ENCODE measurements around the gene NRDC.
A peak's percentile ranks its signal among the peaks of the same experiment; 100 is the strongest.
"Not testable (repeated sequence)": the region's sequence is repeated elsewhere in the genome, so short reads cannot be mapped to it uniquely, and the experiment has no call there.

The NRDC gene

DNA sequence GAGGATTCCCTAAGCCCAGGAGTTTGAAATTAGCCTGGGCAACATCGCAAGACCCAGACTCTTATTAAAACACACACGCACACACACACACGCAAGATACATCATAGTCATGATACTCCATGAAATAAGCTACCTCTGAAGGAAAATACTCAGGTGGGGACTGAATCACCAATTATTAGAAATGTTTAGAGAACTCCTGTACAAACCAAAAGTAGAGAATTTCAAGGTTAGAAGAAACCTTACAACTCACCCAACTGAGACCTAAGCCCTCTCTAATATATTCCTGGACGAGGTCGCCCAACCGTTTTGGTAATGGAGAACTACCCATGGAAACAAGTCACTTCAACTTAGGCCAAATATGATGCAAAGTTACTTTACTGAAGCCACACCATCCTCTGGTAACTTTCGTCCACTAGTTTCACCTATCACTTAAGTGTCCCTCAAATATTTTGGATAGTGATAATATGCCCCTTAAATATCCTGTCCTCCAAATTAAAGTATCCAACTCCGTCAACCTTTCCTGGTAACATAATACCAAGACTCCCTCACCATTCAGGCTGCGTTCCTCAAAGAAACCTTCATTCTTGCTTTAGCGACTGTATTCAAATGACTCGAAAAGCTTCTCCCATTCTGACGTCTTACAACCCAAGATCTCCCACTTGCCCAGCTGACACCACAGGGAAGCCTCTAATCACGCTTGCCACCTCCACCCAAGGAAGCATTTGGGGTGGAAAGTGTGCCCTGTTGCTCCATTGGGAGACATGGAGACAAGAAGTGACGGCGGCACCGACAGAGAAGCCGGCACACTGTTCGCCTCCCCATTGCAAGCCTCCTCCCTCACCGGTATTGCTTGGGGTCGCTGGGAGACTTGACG, 856 bp downstream of the NRDC start:
- DNase-seq, result peak; percentile 66

DNA sequence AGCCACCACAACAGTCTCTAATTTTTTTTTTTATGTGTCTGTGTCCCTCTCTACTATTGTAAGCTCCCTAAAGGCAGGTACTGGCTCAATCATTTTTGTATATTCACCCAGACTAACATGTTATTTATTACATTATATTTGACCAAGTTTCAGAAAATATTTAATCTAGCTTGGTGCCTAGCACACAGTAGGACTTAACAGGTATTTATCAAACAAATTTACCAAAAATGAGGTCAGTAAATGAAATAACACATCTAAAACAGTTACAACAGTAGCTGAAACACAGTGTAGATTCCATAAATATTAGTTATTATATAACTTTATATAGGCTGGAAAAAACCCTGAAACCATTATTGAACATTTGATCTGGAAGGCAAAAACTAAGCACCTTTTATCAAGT, 2.7 kb downstream of the NRDC start:
- no peak for DNase-seq

DNA sequence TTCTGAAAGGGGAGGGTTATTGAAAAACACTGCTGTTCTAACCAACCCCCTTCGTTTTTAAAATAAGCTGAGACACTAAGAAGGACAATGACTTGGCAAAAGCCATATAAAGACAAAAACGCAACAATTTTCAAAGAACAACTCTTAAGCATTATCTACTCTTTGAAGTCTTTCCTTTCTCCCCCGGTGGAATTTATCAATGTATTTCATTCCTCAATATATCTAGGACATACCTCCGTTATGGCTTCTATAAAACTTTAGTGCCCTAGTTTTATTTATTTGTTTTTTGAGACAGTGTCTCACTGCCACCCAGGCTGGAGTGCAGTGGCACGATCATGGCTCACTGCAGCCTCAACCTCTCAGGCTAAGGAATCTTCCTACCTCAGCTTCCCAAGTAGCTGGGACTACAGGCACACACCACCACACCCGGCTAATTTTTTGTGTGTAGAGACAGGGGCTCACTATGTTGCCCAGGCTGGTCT, 3.2 kb downstream of the NRDC start:
- no peak for DNase-seq

DNA sequence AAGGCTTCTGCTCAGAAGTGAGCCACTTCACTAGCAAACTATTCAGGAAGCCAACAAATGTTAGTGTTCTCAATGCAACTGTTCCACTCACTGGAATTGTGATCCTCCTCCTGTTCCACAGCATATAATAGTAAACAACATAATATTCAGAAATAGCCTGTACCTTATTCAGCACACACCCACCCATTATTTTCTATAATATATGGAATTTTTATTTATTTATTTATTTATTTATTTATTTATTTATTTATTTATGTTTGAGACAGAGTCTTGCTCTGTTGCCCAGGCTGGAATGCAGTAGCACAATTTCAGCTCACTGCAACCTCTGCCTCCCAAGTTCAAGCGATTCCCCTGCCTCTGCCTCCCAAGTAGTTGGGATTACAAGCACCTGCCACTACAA, 5.3 kb downstream of the NRDC start:
- DNase-seq, result not testable (repeated sequence)

DNA sequence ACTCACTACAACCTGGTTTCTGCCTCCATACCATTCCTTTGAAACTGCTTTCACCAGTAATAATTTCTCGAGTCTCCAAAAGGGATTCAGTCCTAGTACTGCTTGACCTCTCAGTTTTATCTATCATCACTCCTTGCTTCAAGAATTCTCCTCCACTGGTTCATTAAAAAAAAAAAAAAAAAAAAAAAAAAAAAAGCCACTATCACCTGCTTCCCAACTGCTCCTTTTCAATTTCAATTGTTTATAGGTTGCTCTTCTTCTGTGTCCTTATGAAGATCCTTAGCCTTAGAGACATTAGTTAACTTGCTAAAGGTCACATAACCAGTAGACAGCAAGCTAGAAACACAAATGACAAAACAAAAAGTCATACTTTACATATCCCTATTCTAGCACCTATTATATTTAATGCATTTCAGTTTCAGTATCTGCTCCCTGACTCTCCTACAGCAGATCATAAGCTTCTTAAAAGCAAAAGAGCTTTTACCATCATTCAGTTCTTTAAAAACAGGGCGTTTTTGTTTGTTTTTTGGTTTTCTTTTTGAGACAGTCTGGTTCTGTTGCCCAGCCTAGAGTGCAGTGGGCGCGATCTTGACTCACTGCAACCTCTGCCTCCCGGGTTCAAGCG, 7.1 kb downstream of the NRDC start:
- no peak for DNase-seq

DNA sequence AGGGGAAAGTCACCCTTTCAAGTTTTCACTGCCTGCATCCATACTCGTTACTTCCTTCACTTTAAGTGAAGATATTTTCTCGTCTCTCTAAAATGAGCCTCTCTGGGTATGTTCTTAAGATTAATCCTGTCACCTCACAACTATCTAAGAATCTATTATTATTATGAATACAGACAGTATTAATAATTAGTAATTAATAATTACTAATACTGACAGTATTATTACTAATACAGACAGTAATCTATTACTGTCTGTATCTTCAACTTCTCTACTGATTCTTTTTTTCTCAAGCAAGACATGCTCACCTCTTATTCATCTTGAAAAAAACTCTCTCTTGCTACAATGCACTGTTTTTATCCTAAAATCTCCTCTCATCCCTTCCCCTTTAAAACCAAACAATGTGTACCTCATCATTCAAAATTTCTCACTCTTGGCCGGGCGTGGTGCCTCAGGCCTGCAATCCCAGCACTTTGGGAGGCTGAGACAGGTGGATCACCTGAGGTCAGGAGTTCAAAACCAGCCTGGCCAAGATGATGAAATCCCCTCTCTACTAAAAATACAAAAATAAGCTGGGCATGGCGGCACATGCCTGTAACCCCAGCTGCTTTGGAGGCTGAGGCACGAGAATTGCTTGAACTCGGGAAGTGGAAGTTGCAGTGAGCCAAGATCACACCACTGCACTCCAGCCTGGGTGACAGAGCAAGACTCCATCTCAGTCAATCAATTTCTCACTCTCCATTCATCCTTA, 7.8 kb downstream of the NRDC start:
- no peak for DNase-seq

DNA sequence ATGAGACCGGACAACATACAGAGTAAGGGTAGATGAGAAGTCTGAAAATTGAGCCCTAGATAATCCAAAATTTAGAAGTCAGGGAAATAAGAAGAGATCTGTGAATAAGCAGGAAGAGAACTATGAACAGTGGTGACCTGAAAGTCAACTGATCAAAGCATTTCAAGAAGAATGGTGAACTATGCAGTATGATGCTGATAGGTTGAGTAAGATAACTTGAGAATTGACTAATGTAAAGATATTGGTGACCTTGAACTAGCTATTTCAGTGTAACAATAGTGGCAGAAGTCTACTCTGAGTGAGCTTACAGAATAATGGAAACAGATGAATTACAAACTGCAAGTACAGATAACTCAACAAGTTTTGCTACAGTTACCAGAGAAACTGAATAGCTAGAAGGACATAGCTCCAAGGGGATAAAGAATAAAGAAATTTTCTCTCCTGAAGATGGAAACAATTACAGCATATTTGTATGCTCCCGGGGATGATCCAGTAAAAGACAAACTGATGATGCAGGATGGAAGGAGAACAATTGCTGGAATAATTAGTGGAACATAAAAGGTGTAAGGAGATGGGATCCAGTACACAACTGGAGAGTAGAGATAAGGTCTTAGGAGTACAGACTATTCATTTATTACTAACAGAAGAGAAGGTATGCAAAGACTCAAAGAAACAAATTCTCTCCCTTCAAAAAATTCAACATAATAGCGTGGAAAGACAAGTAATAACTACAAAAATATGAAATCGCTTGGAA, 10.9 kb downstream of the NRDC start:
- DNase-seq, result no peak

DNA sequence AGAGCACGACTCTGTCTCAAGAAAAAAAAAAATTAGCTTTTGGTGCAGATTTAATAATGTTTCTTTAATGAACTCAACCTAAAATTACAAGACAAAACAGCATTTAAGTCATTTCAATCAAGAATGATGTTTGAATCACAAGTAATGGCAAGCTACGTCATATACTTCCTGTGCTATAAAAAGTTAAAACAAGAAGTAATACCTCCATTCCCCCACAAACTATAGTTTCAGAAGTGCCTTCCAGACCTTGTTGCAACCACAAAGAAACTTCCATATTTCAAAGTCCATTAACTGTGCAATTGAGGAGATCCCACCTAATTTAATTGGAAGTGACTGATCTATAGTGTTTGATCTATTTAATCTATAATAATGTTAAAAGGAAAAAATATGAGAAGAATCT, 15.1 kb downstream of the NRDC start:
- no peak for DNase-seq

DNA sequence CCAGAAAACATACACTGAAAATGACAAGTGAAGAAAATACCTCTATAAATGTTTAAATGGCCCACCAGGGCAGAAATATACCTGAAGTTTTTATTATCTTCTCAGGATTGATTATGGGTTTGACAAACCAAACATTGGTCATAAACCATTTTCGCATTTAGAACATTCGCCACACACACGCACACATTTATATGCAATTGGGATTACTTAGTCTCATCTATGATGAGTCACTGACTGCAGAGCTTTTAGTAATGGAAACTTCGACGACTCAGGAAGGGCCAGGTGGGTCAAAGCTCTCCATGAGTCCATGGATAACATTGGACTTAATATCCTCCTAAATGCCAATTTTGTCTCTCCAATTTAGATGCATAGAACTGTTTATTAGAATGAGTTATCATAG, 16.9 kb downstream of the NRDC start:
- no peak for DNase-seq

DNA sequence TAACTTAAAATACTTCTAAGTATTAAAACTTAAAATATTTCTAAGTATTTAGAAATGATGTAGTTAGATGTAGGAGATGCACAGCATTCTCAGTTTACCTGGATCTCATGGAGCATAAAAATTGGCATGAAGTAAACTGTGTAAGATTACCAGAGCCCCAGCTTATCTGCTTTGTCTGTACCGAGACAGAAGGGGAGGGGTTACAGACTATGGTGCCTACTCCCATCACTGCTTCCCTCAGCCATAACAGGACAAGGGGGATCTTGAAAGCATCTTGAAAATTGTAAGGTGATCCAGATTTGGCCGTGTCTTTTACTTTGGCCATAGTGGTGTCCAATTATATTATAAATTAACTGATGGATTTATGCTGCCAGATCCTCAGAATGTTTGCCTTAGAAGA, 18.8 kb downstream of the NRDC start:
- DNase-seq, result no peak

DNA sequence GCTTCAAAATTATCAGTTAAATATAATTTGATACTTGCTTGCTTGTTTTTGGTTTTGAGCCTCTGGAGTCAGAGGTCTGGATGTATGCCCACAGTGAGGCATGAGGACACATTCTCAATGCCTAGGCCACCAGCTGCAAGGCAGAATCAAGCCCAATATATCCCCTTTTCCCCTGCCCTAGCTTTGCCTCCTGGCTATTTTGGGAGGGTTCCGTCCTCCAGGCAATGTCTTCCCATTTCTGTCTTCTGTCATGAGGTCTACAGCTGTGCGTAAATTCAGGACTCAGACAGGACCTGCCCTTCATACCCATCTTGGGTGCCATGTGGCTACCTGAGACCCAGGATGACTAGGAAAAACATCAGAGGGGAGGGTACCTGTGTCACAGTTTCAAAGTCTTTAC, 19.2 kb downstream of the NRDC start:
- no peak for DNase-seq

DNA sequence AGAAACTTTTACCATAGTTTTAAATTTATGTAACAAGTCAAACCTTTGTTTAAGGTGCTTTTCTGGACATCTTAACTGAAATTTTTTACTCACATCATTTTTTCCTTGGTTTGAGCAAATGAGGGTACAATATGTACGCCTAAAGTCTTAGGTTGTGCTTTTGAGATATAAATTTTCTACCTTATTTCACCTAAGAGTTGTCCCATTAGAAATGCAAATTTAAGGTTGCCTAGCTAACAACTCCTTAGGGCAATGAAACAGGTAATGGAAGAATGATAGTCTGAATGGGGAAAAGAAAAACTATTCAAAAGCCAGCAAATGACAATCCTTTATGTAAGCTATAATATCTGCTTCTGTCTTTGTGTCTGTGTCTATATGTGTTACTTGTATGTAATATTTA, 19.6 kb downstream of the NRDC start:
- DNase-seq, result no peak

DNA sequence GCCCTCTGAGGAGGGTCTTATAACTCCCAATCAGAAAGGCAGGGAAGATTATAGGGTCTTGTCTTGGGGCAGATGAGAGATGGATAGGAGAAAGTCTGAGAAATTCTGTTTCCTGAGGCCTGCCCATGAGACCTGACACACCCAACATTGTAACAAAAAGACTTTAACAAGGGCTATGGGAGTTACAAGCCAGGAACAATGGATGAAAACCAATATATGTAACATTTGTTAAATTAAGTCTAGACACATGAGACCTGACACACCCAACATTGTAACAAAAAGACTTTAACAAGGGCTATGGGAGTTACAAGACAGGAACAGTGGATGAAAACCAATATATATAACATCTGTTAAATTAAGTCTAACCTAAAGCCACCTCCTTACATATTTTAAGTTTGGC, 21.8 kb downstream of the NRDC start:
- no peak for DNase-seq

DNA sequence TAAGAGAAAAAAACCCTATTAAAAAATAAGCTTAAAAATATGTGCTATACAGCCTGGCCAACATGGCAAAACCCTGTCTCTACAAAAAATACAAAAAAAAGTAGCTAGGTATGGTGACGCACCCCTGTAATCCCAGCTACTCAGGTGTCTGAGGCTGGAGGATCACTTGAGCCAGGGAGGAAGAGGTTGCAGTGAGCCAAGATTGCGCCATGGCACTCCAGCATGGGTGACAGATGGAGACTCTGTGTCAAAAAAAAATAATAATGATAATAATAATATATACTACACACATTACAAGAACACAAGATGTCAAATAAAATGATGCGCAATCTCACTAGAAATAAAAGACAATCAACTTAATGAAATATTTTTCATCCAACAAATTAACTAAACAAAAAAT, 22.9 kb downstream of the NRDC start:
- no peak for DNase-seq

DNA sequence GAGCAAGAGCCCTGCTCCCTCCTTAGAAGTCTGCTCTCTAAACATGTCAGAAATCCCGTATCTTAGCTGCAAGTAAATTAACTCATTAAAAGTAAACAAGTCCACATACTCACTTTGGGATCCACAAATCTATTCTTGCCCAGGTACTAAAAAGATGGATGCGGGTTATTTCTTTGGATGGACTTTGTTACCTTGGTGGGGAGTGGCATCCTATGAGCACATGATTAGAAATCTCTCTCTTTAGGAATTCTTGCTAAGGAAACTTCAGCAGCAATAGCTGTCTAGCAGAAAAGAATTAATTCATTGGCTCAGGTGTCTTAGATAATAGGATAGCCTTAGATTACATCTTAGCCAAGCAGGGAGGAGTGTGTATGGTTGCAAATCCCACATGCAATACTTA, 25.2 kb downstream of the NRDC start:
- DNase-seq, result peak; percentile 17

DNA sequence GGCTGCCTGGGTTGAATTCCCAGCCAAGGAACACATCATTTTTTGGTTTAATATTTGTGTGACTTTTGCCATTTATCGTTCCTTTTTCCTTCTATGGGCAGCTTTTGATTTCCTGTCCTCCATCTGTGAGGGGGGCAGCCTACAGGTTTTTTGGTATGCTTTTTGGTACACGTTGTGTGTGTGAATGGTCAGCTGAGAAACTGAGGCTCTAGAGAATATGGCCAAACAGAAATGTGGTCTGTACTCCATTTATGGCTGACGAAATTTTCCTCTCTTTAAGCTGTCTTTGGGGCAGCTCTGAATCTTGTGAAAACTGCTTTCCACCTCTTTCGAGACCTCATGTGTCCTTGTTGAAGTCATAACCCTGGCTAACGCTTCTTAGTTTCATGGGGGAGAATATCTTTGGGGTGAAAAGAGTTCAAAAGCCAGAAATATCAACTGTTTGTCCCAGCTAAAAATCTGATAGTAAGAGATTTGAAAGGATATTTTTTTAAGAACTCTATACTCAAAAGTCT, 26.6 kb downstream of the NRDC start:
- DNase-seq, result no peak

DNA sequence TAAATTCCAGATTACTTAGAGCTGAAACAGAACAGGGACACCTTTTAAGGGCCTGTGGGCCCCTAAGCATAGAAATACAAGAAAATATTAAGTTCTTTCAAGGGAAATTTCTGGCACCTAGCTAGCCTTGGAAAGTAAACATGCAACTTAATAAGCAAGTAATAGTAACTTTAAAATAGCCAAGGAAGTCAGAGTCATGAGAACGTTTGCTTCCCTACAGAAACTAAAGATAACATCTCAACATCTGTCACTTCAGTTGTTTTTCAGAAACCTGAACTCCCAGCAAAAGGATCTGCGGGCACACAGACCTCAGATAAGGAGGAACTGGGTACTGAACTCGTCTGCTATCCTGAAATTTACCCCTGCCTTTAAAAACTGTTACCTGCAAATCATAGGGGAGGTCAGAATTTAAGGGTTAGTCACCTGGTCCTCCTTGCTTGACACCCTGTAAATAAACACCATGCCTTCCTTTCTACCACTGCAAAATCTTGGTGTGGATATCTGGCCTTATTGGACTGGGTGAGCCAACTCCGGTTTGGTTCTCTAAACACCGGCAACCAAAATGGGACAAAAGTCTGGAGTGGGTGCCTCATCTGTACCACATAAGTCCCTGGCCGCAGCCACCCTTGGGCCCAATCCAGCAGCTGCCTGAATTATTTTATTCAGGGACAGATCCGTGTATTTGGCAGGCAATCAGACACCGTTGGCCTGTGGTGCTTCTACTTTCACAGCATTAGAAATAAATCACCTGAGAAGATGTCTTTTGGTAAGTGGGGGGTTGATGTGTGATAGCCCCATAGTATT, 27.9 kb downstream of the NRDC start:
- DNase-seq, result no peak

DNA sequence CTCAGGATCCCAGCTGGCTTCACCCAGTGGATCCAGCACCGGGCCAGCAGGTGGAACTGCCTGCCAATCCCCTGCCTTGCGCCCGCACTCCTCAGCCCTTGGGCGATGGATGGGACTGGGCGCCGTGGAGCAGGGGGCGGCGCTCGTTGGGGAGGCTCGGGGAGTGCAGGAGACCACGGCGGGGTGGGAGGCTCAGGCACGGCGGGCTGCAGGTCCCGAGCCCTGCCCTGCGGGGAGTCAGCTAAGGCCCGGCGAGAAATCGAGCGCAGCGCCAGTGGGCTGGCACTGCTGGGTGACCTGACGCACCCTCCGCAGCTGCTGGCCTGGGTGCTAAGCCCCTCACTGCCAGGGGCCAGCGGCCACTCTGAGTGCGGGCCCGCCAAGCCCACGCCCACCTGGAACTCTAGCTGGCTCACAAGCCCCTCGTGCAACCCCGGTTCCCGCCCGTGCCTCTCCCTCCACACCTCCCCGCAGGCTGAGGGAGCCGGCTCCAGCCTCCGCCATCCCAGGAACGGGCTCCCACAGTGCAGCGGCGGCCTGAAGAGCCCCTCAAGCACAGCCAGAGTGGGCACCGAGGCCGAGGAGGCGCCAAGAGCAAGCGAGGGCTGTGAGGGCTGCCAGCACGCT, 31.1 kb downstream of the NRDC start:
- DNase-seq, result no peak

DNA sequence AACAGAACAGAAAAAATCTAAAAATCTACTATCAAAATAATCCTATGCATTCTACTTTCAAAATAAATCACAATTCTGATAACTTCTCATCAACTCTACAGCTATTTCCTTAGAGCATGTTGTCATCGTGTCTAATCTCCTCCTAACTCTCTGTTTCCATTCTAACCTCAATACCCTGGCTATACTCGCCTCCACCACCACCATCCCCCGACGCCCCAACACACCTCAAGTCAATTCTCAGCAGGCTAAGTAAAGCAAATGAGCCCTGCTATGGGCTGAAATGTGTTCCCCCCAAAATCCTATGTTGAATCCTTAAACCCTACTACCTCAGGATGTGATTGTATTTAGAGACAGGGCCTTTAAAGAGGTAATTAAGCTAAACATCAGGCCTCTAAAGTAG, 34.6 kb downstream of the NRDC start:
- DNase-seq, result no peak

DNA sequence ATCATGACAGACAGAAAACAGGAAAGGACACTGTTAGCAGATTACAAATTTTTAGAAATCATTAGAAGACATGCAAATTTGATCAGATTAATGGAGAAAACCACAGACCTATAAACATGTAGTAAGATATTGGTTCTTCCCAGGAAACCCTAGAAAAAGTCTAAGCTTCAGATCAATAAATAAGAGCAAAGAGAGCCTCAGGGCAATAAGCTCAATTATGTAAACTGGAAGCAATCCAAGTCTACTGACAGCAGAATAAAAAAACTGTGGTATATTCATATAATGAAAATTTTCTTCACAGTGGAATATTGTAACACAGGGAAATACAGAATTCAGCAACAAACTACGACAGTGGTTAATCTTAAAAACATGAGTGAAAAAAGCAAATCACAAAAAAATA, 36.3 kb downstream of the NRDC start:
- DNase-seq, result no peak

DNA sequence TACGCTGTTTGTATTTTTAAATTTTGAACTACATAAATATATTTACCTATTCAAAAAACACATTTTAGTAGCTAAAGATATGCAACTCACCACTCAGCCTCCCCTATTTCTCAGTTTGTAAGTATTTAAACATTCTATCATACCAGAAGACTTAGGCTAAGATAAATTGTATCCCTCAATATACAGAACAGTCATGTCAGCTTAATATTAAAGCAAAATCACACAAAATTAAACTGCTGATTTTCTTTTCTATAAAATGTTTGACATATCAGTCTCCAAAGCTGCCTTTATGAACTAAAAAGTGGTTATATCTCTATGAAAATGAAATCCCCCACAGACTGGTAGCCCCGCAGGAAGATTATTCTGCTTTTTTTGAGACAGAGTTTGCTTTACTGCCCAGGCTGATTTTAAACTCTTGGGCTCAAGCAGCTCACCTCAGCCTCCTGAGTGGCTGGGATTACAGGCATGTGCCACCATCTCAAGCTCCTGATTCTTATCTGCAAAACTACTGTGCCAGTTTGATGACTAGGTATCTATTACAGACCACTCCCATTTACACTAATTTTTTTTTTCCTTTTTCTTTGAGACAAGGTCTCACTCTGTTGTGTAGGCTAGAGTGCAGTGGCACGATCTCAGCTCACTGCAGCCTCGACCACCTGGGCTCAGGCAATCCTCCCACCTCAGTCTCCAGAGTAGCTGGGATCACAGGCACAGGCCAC, 37.6 kb downstream of the NRDC start:
- DNase-seq, result no peak
